Left ventricle myocardium inferior (tissue), 1 donor: Measurements from ENCODE around the gene C5orf15. TPM values are rescaled to one million over a fixed set of nuclear protein-coding genes. Genes with fewer than 3 reads are reported as not detected.

Experiments
- DNase-seq: peaks from one replicate; pipeline ENCODE4 v3.0.0-alpha.2; 2020
- H3K27ac ChIP-seq: fragments of 200-600 bp; replicated peaks from 2 replicates; pipeline ENCODE4 v1.8.0; 2021
- H3K27me3 ChIP-seq: fragments of 200-600 bp; 2 replicates; pipeline ENCODE4 v1.8.0; 2021; ENCODE audit warnings: low read depth
- H3K36me3 ChIP-seq: fragments of 200-600 bp; 2 replicates; pipeline ENCODE4 v1.8.0; 2021
- H3K4me1 ChIP-seq: fragments of 200-600 bp; 2 replicates; pipeline ENCODE4 v1.8.0; 2021
- H3K4me3 ChIP-seq: fragments of 200-600 bp; 2 replicates; pipeline ENCODE4 v1.8.0; 2021; ENCODE audit warnings: mild to moderate bottlenecking, moderate library complexity
- H3K9me3 ChIP-seq: fragments of 200-600 bp; replicated peaks from 2 replicates; pipeline ENCODE4 v1.8.0; 2021
- CTCF ChIP-seq: fragments of 200-600 bp; IDR thresholded peaks from 2 replicates; pipeline ENCODE4 v1.8.0; 2021; ENCODE audit warnings: antibody characterized with exemption, mild to moderate bottlenecking, borderline replicate concordance
- intact Hi-C: fragments of 100-400 bp; cut with micrococcal nuclease; formaldehyde crosslinking; loops from one replicate; pipeline ENCODE4 v1.11.0; 2022
- total RNA-seq: library from RNA; stranded (reverse); fragmentation: NEBNext Ultra II Directional; extraction: Animal tissue kit (Norgen Biotek cat#: 25700); gene quantifications from one replicate; pipeline ENCODE4 v1.2.1, GENCODE V29; 2021
- donor health status: DM: no; HTN: yes; CAD: no; lungs with severe emphysema.

The C5orf15 gene
- total RNA-seq, 1 donor from 2014 or later, result 34.4 TPM

- Histone ChIP-seq H3K9me3 (no peaks in the 10 kb centered on the region), H3K4me1 (peaks cover 74% of the 10 kb centered on the region), H3K4me3 (peak overlapping the region; percentile 48), H3K36me3 (peaks cover 43% of the 10 kb centered on the region), H3K27me3 (no peaks in the 10 kb centered on the region), H3K27ac (peak overlapping the region; percentile 100)
- no peak for TF ChIP-seq CTCF
- intact Hi-C loops, result no loop called here
- DNase-seq, result peak; percentile 60
These were observed 24.2 kb upstream of the C5orf15 start for GRCh38 chr5:133992429-133993155.

GRCh38 chr5:133991171-133991910 is 22.9 kb upstream of the C5orf15 start:
- H3K9me3 ChIP-seq, result no peaks in the 10 kb centered on the region
- no peaks in the 10 kb centered on the region for H3K27me3 ChIP-seq
- DNase-seq, result no peak
- intact Hi-C loops, result no loop called here
- no peak for TF ChIP-seq CTCF
- peaks cover 66% of the 10 kb centered on the region for H3K4me1 ChIP-seq
- H3K4me3 ChIP-seq, result no peak overlapping the region
- H3K27ac ChIP-seq, result peak overlapping the region; percentile 100
- peaks cover 56% of the 10 kb centered on the region for H3K36me3 ChIP-seq

GRCh38 chr5:133990396-133990795 is 22.0 kb upstream of the C5orf15 start:
- intact Hi-C loops, result no loop called here
- no peaks in the 10 kb centered on the region for H3K9me3 ChIP-seq

GRCh38 chr5:133985540-133986180 is 17.2 kb upstream of the C5orf15 start:
- no peak overlapping the region for H3K4me3 ChIP-seq
- no peaks in the 10 kb centered on the region for H3K9me3 ChIP-seq
- no peak for DNase-seq
- peaks cover 37% of the 10 kb centered on the region for H3K4me1 ChIP-seq
- H3K27me3 ChIP-seq, result no peaks in the 10 kb centered on the region
- no peak for TF ChIP-seq CTCF
- H3K27ac ChIP-seq, result no peak overlapping the region
- intact Hi-C loops, result no loop called here
- H3K36me3 ChIP-seq, result peaks cover 91% of the 10 kb centered on the region

More at GRCh38 chr5:133990396-133990795, 22.0 kb upstream of the C5orf15 start:
- Histone ChIP-seq H3K27ac (peak overlapping the region; percentile 35), H3K27me3 (no peaks in the 10 kb centered on the region), H3K4me3 (no peak overlapping the region), H3K36me3 (peaks cover 65% of the 10 kb centered on the region), H3K4me1 (peaks cover 66% of the 10 kb centered on the region)
- DNase-seq, result no peak
- TF ChIP-seq CTCF, result no peak

GRCh38 chr5:133983674-133984073 is 15.2 kb upstream of the C5orf15 start:
- no peak overlapping the region for H3K27ac ChIP-seq
- intact Hi-C loops, result no loop called here
- H3K27me3 ChIP-seq, result no peaks in the 10 kb centered on the region
- no peak for TF ChIP-seq CTCF
- no peaks in the 10 kb centered on the region for H3K9me3 ChIP-seq
- DNase-seq, result no peak
- peaks cover 50% of the 10 kb centered on the region for H3K4me1 ChIP-seq
- peaks cover 74% of the 10 kb centered on the region for H3K36me3 ChIP-seq
- no peak overlapping the region for H3K4me3 ChIP-seq
